WTC11 (cell line): ENCODE results near the gene G0S2. TPM values are rescaled to one million over a fixed set of nuclear protein-coding genes. Genes with fewer than 3 reads are reported as not detected.

Experiments used
- ATAC-seq: fragments of 200-7000 bp; cut with Tn5 transposase; 2 replicates; pipeline ENCODE4 v1.10.0; 2021; ENCODE audit warnings: mild to moderate bottlenecking, moderate library complexity
- CTCF ChIA-PET: fragments of 300-600 bp; sonication (Branson Sonifier 250); formaldehyde crosslinking; loops from one replicate; lab custom pipeline; 2021; ENCODE audit warnings: antibody characterized with exemption; lab: Charles Lee
- POLR2A ChIA-PET: fragments of 350-600 bp; sonication (Branson Sonifier 250); formaldehyde crosslinking; loops from one replicate; lab custom pipeline; 2021; ENCODE audit warnings: antibody characterized with exemption; lab: Charles Lee
- DNase-seq: peaks from one replicate; pipeline ENCODE4 v3.0.0; 2021; ENCODE audit warnings: low spot score
- H3K27ac Mint-ChIP-seq: 2 replicates; pipeline ENCODE4 v1.8.0; 2021; ENCODE audit warnings: mixed read lengths
- H3K27me3 Mint-ChIP-seq: 2 replicates; pipeline ENCODE4 v1.8.0; 2021; ENCODE audit warnings: low read depth, mild to moderate bottlenecking, moderate library complexity, mixed read lengths
- H3K36me3 Mint-ChIP-seq: 2 replicates; pipeline ENCODE4 v1.8.0; 2021; ENCODE audit warnings: mixed read lengths
- H3K4me1 Mint-ChIP-seq: 2 replicates; pipeline ENCODE4 v1.8.0; 2022; ENCODE audit warnings: mixed read lengths
- H3K4me3 Mint-ChIP-seq: 2 replicates; pipeline ENCODE4 v1.8.0; 2021; ENCODE audit warnings: mild to moderate bottlenecking, moderate library complexity, mixed read lengths
- H3K9me3 Mint-ChIP-seq: 2 replicates; pipeline ENCODE4 v1.8.0; 2021; ENCODE audit warnings: mixed read lengths
- ELF4 ChIP-seq: sonication (generic); formaldehyde crosslinking; IDR thresholded peaks from 2 replicates; pipeline ENCODE4 v1.8.1; 2022; ENCODE audit warnings: low read depth, mild to moderate bottlenecking, moderate library complexity, missing genetic modification reagents
- ETV6 ChIP-seq: sonication (generic); formaldehyde crosslinking; IDR thresholded peaks from 2 replicates; pipeline ENCODE4 v1.8.1; 2022; ENCODE audit warnings: mild to moderate bottlenecking, missing genetic modification reagents
- FOXJ3 ChIP-seq: sonication (generic); formaldehyde crosslinking; IDR thresholded peaks from 2 replicates; pipeline ENCODE4 v1.9.0; 2021; ENCODE audit warnings: missing genetic modification reagents, mild to moderate bottlenecking, borderline replicate concordance
- JAZF1 ChIP-seq: fragments of 250-450 bp; sonication (Bioruptor Pico); IDR thresholded peaks from 2 replicates; pipeline ENCODE4 v1.9.0; 2021; ENCODE audit warnings: moderate library complexity, mild to moderate bottlenecking, inconsistent platforms
- NR2C2 ChIP-seq: sonication (generic); formaldehyde crosslinking; IDR thresholded peaks from 2 replicates; pipeline ENCODE4 v1.8.0; 2022; ENCODE audit warnings: mild to moderate bottlenecking, missing genetic modification reagents
- OVOL2 ChIP-seq: fragments of 250-450 bp; sonication (Bioruptor Pico); IDR thresholded peaks from 2 replicates; pipeline ENCODE4 v1.9.0; 2021; ENCODE audit warnings: mild to moderate bottlenecking, borderline replicate concordance
- PRRX2 ChIP-seq: fragments of 250-450 bp; sonication (Bioruptor Pico); IDR thresholded peaks from 2 replicates; pipeline ENCODE4 v1.8.0; 2021; ENCODE audit warnings: mild to moderate bottlenecking
- SP1 ChIP-seq: sonication (generic); formaldehyde crosslinking; conservative IDR thresholded peaks from 2 replicates; pipeline ENCODE4 v1.8.1; 2022; ENCODE audit warnings: missing genetic modification reagents
- TEAD4 ChIP-seq: sonication (generic); formaldehyde crosslinking; IDR thresholded peaks from 2 replicates; pipeline ENCODE4 v1.8.0; 2022; ENCODE audit warnings: mild to moderate bottlenecking, missing genetic modification reagents
- ZNF232 ChIP-seq: sonication (generic); formaldehyde crosslinking; IDR thresholded peaks from 2 replicates; pipeline ENCODE4 v1.8.0; 2022; ENCODE audit warnings: mild to moderate bottlenecking, missing genetic modification reagents
- ZNF423 ChIP-seq: fragments of 250-450 bp; sonication (Bioruptor Pico); IDR thresholded peaks from 2 replicates; pipeline ENCODE4 v2.1.2; 2022; ENCODE audit warnings: mild to moderate bottlenecking, moderate library complexity
- ZNF671 ChIP-seq: fragments of 250-450 bp; sonication (Bioruptor Pico); IDR thresholded peaks from 2 replicates; pipeline ENCODE4 v1.8.0; 2021; ENCODE audit warnings: mild to moderate bottlenecking
- total RNA-seq: library from RNA; stranded (reverse); gene quantifications from 3 replicates; pipeline ENCODE4 v1.2.3, GENCODE V29; 2021
- TF ChIP-seq, protein P1 (sequence below): sonication (generic); formaldehyde crosslinking; IDR thresholded peaks from 2 replicates; pipeline ENCODE4 v1.8.1; 2023; ENCODE audit warnings: mild to moderate bottlenecking, missing genetic modification reagents
- TF ChIP-seq, protein P2 (sequence below): fragments of 250-450 bp; sonication (Bioruptor Pico); IDR thresholded peaks from 2 replicates; pipeline ENCODE4 v1.9.0; 2021; ENCODE audit warnings: moderate library complexity, mild to moderate bottlenecking, inconsistent platforms, borderline replicate concordance
- TF ChIP-seq, protein P3 (sequence below): sonication (generic); formaldehyde crosslinking; conservative IDR thresholded peaks from 2 replicates; pipeline ENCODE4 v1.8.1; 2022; ENCODE audit warnings: mild to moderate bottlenecking, missing genetic modification reagents
- TF ChIP-seq, protein P4 (sequence below): sonication (generic); formaldehyde crosslinking; IDR thresholded peaks from 2 replicates; pipeline ENCODE4 v1.8.1; 2023; ENCODE audit warnings: mild to moderate bottlenecking, moderate library complexity, missing genetic modification reagents
- TF ChIP-seq, protein P5 (sequence below): sonication (generic); formaldehyde crosslinking; IDR thresholded peaks from 2 replicates; pipeline ENCODE4 v1.8.1; 2022; ENCODE audit warnings: mild to moderate bottlenecking, missing genetic modification reagents, moderate library complexity, borderline replicate concordance
- TF ChIP-seq, protein P6 (sequence below): sonication (generic); formaldehyde crosslinking; IDR thresholded peaks from 2 replicates; pipeline ENCODE4 v1.8.1; 2023; ENCODE audit warnings: mild to moderate bottlenecking, missing genetic modification reagents, moderate library complexity
- TF ChIP-seq, protein P7 (sequence below): sonication (generic); formaldehyde crosslinking; conservative IDR thresholded peaks from 2 replicates; pipeline ENCODE4 v1.8.1; 2023; ENCODE audit warnings: mild to moderate bottlenecking, low read depth, missing genetic modification reagents, moderate library complexity
- TF ChIP-seq, protein P8 (sequence below): sonication (generic); formaldehyde crosslinking; IDR thresholded peaks from 2 replicates; pipeline ENCODE4 v1.8.1; 2023; ENCODE audit warnings: mild to moderate bottlenecking, missing genetic modification reagents, borderline replicate concordance

G0S2 gene
- total RNA-seq, 1 experiment from 2014 or later = 0.81 TPM

DNA sequence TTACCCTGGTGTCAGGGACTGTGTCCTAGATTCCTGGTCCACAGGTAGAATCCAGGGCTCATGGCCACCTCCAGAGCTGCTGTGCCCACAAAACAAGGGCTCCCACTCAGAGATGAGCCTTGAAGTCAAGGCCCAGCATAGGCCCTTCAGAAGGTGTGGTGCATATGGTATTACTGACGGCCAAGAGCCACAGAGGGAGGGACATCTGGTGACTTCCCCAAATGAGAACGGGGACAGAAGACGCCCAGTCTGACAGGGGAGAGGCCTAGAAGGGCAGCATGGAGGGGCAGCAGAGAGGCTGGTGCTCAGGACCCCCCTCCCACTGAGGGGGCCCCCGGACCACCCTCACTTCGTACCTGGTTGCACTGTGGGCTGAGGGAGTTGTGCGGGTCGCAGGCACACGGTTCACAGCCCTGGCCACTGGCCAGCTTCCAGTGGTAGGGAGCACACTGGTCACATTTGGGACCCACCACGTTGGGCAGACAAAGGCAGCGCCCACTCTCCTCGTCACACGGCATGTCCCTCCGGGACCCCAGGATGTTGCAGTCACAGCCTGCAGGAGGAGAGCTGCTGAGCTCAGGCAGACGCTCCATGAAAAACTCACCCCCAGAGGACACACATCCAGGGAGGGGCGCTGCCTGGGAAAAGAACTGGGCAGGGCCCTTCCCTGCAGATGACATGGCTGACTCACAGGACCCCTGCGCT lies 48.0 kb upstream of the G0S2 start:
- TF ChIP-seq, protein P1, sequence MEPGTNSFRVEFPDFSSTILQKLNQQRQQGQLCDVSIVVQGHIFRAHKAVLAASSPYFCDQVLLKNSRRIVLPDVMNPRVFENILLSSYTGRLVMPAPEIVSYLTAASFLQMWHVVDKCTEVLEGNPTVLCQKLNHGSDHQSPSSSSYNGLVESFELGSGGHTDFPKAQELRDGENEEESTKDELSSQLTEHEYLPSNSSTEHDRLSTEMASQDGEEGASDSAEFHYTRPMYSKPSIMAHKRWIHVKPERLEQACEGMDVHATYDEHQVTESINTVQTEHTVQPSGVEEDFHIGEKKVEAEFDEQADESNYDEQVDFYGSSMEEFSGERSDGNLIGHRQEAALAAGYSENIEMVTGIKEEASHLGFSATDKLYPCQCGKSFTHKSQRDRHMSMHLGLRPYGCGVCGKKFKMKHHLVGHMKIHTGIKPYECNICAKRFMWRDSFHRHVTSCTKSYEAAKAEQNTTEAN (CRISPR knock-in tag) = no peak
- no peak for TF ChIP-seq ELF4 (CRISPR knock-in tag)
- no peak for TF ChIP-seq ZNF232 (CRISPR knock-in tag)
- no peak for TF ChIP-seq ETV6 (CRISPR knock-in tag)
- no peaks in the 10 kb centered on the region for H3K36me3 Mint-ChIP-seq
- peaks cover 3% of the 10 kb centered on the region; the same call in 1 of the 2 replicates for H3K27me3 Mint-ChIP-seq
- no peak for DNase-seq
- no peak overlapping the region for H3K27ac Mint-ChIP-seq
- CTCF ChIA-PET = interaction anchor here (0.6 to 5.6 kb wide), 36 partner anchors 8 to 417 kb away, joined by 3 to 76 read pairs (median 5); partner anchors contain the start of genes CAMK1G, G0S2 and LAMB3
- no peak for ATAC-seq
- H3K9me3 Mint-ChIP-seq = no peaks in the 10 kb centered on the region
- POLR2A ChIA-PET = interaction anchor here (1.0 kb wide), 1 partner anchor 41 kb away, joined by 3 read pairs; no protein-coding TSS in a partner anchor
- H3K4me3 Mint-ChIP-seq = no peak overlapping the region
- H3K4me1 Mint-ChIP-seq = peaks cover 43% of the 10 kb centered on the region

DNA sequence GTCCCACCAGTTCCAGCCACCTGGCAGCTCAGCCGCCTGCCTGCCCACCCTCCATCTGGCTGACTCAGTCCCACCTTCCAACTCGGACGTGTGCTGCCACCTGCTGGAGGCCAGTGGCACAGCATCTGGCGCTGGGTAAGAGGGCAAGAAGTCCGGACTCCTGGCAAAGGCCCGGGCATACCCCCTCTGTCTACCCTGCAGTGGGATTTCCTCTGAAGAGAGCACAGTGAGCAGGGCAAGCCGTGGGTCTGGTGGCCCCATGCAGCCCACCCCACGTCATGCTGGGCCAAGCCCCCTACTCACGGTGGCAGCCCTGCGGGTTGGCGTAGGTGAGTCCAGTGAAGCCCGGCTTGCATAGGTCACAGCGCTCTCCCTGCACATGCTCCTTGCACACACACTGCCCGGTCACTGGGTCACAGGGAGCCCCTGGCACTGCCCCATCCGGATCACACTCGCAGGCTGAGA lies 47.4 kb upstream of the G0S2 start:
- no peak overlapping the region for H3K27ac Mint-ChIP-seq
- peak; percentile 83 for ATAC-seq
- CTCF ChIA-PET = interaction anchor here (0.6 to 5.6 kb wide), 36 partner anchors 8 to 418 kb away, joined by 3 to 76 read pairs (median 5); partner anchors contain the start of genes CAMK1G, G0S2 and LAMB3
- TF ChIP-seq, protein P2, sequence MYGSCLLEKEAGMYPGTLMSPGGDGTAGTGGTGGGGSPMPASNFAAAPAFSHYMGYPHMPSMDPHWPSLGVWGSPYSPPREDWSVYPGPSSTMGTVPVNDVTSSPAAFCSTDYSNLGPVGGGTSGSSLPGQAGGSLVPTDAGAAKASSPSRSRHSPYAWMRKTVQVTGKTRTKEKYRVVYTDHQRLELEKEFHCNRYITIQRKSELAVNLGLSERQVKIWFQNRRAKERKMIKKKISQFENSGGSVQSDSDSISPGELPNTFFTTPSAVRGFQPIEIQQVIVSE (CRISPR knock-in tag) = no peak
- TF ChIP-seq OVOL2 (CRISPR knock-in tag) (0 out of 2 replicates have a peak, but pooled peaks have one; percentile 23), TEAD4 (no peak), ZNF423 (CRISPR knock-in tag) (no peak), ZNF671 (CRISPR knock-in tag) (no peak), SP1 (CRISPR knock-in tag) (no peak), JAZF1 (CRISPR knock-in tag) (no peak), NR2C2 (CRISPR knock-in tag) (no peak), FOXJ3 (CRISPR knock-in tag) (no peak), ELF4 (CRISPR knock-in tag) (no peak), PRRX2 (no peak)
- TF ChIP-seq, protein P3, sequence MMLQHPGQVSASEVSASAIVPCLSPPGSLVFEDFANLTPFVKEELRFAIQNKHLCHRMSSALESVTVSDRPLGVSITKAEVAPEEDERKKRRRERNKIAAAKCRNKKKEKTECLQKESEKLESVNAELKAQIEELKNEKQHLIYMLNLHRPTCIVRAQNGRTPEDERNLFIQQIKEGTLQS (CRISPR knock-in tag) = no peak
- TF ChIP-seq, protein P4, sequence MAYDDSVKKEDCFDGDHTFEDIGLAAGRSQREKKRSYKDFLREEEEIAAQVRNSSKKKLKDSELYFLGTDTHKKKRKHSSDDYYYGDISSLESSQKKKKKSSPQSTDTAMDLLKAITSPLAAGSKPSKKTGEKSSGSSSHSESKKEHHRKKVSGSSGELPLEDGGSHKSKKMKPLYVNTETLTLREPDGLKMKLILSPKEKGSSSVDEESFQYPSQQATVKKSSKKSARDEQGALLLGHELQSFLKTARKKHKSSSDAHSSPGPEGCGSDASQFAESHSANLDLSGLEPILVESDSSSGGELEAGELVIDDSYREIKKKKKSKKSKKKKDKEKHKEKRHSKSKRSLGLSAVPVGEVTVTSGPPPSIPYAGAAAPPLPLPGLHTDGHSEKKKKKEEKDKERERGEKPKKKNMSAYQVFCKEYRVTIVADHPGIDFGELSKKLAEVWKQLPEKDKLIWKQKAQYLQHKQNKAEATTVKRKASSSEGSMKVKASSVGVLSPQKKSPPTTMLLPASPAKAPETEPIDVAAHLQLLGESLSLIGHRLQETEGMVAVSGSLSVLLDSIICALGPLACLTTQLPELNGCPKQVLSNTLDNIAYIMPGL (CRISPR knock-in tag) = peak; percentile 64; the same call in 1 of the 2 replicates
- TF ChIP-seq, protein P5, sequence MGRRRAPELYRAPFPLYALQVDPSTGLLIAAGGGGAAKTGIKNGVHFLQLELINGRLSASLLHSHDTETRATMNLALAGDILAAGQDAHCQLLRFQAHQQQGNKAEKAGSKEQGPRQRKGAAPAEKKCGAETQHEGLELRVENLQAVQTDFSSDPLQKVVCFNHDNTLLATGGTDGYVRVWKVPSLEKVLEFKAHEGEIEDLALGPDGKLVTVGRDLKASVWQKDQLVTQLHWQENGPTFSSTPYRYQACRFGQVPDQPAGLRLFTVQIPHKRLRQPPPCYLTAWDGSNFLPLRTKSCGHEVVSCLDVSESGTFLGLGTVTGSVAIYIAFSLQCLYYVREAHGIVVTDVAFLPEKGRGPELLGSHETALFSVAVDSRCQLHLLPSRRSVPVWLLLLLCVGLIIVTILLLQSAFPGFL = no peak
- TF ChIP-seq, protein P6, sequence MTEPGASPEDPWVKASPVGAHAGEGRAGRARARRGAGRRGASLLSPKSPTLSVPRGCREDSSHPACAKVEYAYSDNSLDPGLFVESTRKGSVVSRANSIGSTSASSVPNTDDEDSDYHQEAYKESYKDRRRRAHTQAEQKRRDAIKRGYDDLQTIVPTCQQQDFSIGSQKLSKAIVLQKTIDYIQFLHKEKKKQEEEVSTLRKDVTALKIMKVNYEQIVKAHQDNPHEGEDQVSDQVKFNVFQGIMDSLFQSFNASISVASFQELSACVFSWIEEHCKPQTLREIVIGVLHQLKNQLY (CRISPR knock-in tag) = 0 out of 2 replicates have a peak, but pooled peaks have one; percentile 64
- TF ChIP-seq, protein P7, sequence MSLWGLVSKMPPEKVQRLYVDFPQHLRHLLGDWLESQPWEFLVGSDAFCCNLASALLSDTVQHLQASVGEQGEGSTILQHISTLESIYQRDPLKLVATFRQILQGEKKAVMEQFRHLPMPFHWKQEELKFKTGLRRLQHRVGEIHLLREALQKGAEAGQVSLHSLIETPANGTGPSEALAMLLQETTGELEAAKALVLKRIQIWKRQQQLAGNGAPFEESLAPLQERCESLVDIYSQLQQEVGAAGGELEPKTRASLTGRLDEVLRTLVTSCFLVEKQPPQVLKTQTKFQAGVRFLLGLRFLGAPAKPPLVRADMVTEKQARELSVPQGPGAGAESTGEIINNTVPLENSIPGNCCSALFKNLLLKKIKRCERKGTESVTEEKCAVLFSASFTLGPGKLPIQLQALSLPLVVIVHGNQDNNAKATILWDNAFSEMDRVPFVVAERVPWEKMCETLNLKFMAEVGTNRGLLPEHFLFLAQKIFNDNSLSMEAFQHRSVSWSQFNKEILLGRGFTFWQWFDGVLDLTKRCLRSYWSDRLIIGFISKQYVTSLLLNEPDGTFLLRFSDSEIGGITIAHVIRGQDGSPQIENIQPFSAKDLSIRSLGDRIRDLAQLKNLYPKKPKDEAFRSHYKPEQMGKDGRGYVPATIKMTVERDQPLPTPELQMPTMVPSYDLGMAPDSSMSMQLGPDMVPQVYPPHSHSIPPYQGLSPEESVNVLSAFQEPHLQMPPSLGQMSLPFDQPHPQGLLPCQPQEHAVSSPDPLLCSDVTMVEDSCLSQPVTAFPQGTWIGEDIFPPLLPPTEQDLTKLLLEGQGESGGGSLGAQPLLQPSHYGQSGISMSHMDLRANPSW (CRISPR knock-in tag) = no peak
- TF ChIP-seq, protein P8, sequence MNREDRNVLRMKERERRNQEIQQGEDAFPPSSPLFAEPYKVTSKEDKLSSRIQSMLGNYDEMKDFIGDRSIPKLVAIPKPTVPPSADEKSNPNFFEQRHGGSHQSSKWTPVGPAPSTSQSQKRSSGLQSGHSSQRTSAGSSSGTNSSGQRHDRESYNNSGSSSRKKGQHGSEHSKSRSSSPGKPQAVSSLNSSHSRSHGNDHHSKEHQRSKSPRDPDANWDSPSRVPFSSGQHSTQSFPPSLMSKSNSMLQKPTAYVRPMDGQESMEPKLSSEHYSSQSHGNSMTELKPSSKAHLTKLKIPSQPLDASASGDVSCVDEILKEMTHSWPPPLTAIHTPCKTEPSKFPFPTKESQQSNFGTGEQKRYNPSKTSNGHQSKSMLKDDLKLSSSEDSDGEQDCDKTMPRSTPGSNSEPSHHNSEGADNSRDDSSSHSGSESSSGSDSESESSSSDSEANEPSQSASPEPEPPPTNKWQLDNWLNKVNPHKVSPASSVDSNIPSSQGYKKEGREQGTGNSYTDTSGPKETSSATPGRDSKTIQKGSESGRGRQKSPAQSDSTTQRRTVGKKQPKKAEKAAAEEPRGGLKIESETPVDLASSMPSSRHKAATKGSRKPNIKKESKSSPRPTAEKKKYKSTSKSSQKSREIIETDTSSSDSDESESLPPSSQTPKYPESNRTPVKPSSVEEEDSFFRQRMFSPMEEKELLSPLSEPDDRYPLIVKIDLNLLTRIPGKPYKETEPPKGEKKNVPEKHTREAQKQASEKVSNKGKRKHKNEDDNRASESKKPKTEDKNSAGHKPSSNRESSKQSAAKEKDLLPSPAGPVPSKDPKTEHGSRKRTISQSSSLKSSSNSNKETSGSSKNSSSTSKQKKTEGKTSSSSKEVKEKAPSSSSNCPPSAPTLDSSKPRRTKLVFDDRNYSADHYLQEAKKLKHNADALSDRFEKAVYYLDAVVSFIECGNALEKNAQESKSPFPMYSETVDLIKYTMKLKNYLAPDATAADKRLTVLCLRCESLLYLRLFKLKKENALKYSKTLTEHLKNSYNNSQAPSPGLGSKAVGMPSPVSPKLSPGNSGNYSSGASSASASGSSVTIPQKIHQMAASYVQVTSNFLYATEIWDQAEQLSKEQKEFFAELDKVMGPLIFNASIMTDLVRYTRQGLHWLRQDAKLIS (CRISPR knock-in tag) = no peak

More for the DNA sequence above, 47.4 kb upstream of the G0S2 start:
- Mint-ChIP-seq H3K9me3 (no peaks in the 10 kb centered on the region), H3K27me3 (peaks cover 3% of the 10 kb centered on the region; the same call in 1 of the 2 replicates), H3K4me3 (no peak overlapping the region), H3K4me1 (peaks cover 43% of the 10 kb centered on the region), H3K36me3 (no peaks in the 10 kb centered on the region)
- peak; percentile 95 for DNase-seq
- POLR2A ChIA-PET = interaction anchor here (1.0 kb wide), 1 partner anchor 42 kb away, joined by 3 read pairs; no protein-coding TSS in a partner anchor
